GM19463 (cell line): ENCODE data around the gene SPDEF.

Experiments used
- ATAC-seq: cut with Tn5 transposase; IDR thresholded peaks from one replicate; pipeline ENCODE4 v1.9.1; 2021; ENCODE audit warnings: mild to moderate bottlenecking, moderate library complexity; ENCODE audit not compliant: unreplicated experiment

The SPDEF gene

DNA sequence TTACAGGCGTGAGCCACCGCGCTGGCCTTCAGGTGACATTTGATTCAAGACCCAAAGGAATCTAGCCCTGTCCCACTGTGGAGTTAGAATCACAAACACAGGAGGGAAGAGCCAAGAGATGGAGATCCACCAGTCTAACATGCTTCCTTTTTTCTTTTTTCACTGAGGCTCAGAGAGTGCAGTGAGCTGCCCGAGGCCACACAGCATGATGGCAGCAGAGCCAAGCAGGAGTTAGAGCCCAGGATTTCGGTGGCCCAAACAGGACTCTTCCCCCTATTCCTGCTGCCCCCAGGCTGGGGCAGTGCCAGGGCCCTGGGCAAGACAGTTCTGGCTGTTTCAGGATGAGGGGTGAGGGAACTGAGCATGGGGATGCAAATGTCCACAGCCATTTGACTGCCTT lies 8.1 kb upstream of the SPDEF start:
- ATAC-seq, result no peak

DNA sequence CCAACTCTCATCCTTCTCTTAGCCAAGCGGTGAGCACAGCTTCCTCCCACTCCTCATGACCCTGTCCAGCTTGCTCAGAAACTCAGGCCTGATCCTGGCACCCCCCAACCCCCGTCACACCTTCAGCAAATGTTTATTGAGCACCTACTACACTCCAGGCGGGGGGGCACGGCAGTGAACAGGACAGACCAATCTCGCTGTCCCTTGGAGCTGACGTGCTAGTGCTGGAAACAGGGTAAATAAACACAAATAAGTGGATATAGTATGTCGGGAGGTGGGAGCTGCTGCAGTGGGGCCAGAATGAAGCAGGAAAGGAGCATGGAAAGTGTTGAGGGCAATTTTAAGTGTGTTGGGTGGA lies 7.4 kb upstream of the SPDEF start:
- no peak for ATAC-seq

DNA sequence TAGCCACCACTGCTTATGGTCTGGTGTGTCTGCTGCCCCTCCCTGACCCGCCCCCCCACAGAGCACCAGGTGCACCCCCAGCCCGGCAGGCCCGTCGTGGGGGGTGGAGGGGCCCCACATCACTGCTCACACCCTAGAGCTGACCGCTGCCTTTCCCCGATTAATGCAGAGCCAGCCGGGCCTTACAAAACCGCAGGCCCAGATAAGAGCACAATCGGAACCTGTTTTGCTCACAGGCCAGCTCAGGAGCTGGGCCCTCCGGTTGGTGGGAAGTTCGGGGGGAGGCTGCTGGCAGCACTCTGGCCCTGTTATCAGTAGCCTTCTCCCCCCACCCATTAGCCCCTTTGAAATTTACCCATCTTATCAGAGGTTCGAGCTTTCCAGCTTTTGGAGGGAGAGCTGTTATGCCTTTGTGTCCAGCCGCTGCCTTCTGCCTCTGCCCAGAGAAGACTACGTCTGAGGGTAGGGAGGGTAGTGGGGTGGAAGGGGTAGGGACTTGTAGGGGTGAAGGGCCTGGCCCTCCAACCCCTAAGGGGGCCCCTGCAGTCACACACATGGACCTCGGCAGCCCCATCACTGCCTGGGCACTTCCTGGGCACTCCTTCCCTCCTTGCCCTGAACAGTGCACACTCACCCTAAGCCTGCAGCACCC lies 6.9 kb upstream of the SPDEF start:
- ATAC-seq, result no peak

DNA sequence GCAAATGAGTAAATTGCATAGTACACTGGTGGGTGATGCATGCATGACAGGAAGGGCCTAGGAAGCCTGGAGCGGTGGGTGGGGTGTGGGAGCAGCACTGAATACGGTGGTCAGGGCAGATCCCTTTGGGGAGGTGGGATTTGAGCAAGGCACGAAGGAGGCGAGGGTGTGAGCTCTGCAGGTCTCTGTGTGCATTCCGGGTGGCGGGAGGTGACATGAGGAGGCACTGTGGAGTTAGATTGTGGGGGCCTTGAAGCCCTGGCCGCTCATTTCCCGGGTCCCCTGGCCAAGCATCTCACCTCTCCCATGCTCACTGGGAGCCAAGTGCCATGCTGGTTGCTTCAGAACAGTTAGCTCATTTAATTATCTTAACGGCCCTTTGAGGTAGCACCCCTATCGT lies 6.2 kb upstream of the SPDEF start:
- no peak for ATAC-seq

DNA sequence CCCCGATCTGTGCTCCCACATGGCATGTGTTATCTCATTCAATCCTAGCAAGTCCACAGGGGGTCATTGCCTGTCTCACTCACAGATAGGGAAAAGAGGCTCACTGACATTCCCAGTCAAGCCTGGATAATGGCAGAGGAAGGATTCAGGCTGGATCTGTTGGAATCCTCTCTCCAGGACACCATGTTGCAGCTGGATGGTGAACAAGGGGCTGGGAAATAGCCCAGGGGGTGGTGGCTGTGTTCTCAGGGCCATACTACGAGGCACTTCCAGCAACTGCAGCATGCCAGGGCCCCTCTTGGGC lies 5.0 kb upstream of the SPDEF start:
- no peak for ATAC-seq

DNA sequence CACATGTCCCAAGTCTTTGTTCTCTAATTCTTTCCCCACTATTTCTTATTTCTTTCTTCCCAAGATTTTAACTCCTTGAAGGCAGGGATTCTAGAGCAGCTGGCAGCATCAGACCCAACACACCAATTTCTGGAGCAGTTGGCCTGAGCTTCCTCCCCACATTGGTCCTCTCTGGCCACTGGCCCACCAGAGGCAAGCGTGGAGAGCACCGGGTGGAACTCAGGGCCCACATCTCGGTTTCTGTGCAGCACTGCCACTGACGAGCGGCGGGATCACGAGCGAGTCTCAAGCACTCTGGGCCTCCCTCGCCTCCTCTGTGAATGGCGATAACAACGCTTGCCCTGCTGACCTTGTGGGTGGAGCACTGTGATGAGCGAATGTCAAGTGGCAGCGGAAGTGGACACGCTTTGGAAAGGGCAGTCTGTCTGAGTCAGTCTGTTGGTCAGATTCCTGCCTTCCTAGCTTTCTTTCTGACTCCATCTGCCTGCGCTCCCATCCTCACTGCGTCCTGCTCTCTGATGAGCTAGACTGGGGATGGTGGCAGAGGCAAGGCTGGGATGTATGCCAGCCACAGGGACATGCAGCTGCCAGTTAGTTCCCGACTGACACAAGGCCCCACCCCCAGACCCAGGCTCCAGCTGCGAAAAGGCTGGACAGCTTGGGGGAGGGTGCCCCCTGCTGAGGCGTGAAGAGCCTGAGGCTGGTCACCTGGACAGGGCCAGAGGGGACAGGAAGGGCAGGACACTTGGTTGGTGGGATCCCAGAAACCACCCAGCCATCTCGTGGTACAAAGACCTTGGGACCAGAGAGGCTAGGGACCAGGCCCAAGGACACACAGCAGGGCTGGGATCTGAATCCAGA lies 4.5 kb upstream of the SPDEF start:
- no peak for ATAC-seq

DNA sequence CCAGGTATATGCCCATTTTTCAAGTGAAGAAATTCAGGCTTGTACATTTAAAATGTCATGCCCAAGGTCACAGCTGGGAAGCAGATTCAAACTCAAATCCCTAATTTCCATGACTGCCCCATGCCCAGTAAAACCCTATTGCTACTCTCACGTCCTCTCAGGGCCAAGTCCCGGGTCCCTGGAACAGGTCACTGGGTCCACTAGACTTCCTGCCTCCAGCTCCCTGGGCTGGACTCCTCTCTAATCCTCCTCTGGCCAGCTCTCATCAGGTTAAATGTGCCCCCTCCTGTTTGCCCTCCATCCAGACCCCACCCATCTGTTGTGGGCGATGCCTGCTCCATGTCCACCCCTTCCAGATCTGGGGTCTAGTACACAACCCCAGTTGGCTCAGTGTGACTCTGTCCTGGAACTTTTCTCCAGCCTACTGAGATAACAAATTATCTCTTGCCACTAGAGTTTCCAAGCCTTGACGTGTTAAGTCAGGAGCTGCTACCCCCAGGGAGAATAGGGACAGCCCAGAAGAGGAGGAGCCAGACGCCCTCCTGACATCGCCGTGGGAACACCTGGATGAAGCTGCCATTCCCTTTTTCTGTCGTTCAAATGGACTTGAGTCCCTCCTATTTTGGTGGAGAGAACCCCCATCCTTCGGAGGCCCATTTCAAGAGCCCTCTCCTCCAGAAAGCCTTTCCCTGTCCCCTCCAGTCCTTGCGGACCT lies 3.7 kb upstream of the SPDEF start:
- no peak for ATAC-seq

DNA sequence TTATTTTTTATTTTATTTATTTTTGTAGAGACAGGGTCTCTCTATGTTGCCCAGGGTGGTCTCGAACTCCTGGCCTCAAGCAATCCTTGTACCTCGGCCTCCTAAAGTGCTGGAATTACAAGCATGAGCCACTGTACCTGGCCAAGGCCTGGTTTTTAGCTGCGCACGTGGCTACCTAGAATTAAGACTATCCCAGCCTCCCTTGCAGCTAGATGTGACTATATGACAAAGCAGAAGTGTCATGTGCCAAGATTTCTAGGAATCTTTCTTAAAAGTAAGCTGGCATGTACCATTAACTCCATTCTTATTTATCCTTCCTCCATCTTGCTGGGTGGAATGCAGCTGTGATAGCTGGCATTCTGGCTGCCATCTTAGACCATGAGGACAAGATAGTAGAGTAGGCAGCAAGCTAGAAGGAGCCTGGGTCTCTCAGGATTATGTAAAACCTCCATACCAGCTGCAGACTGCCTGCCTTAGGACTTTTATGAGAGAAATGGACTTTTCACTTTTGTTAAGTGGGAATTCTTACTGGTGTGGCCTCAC lies 2.1 kb upstream of the SPDEF start:
- no peak for ATAC-seq

DNA sequence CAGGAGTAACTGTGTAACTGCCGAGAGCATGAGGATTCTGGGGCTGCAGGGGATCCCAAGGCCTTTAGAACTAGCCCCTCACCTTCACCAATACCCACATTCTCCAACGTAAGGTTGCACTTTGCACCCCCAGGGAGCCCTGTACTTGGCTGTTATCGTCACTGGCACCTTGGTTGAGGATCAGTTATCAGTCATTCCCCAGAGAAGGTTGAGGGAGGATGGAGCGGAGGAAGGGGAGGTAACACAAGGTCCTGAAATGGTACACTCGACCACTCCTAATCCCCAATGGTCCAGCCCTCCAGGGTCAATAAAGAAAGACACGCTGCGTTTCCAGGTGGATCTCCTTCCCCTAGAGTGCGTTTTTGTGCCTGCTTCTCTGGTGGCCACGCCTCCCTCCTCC lies 1.1 kb upstream of the SPDEF start:
- no peak for ATAC-seq

DNA sequence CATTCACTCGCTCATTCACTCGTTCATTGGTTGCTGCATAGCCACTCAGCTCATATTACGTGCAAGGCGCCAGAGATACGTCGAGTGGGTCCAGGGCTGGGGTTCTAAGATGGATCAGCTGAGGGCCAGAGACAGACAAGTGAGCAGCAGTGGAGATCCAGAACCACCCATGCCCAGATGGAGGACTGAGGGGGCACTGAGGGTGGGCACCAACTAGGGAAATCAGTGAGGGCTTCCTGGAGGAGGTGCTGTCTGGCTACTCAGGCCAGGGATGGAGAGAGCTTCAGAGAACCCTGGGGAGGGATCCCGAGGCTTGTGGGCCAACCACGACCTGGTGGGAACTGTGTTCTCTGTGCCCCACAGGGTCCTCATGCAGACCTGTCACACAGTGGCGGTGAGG lies 364 bp upstream of the SPDEF start:
- ATAC-seq, result no peak

DNA sequence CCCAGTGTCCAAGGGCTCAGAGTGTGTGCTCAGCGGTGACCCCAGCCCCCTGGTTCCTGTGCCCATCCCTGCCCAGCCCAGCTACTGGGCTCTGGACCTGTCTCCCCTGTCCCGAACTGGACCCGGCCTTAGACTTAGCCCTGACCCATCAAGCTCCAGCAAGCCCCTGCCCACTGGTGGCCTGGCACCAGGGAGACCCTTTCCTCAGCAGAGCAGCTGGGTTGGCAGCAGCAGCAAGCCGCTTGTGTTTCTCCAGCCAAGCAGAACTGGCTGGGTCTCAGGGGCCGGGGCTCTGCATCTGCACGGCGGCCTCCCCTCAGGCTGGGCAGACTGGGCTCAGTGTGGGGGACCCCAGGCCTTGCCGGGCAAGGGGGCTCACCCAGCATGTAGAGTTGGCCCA lies 801 bp downstream of the SPDEF start:
- ATAC-seq, result no peak

DNA sequence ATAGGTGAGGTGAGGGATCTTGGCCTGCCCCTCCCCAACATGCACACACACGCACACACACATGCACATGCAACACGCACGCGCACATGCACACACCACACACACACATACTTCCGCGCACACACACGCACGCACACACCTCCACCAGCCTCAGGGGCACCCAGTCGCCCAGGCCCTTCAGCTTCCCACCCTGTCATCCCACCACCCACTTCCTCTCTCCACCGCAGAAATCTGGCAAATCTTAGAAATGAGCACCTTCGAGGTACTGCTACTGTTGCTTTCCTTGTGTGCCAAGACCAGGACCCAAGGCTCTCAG lies 1.2 kb downstream of the SPDEF start:
- no peak for ATAC-seq

DNA sequence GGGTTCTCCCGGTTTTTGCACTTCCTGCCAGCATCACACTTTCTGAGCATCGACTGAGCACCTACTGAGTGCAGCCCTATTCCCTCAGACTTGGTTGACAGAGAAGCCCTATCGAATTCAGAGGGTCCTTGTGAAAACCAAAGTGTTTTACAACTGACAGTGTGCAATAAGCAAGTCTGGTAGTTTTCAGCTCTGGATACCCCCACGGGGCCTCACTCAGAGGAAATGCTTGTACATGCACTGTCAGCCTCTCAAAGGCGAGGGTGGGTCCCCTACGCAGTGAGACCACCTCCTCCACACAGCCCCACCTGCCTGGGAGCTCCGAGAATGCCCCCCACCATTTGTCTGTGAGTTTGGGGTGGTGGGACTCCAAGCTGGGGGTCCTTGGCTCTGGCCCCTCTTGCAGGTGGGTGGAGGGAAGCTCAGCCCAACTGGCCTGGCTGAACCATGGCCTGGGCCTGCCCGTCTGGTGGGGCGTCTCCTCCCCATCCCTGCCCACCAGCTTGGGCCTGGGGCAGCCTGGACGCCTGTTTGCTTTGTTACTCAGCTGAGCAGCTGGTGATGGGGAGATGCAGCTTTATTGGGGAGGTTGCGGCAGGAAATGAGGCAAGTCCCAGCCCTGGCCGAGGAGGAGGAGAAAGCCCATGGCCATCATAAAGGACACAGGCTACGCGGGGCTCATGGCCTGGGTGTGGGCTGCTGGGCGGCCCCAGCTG lies 1.7 kb downstream of the SPDEF start:
- ATAC-seq, result no peak

DNA sequence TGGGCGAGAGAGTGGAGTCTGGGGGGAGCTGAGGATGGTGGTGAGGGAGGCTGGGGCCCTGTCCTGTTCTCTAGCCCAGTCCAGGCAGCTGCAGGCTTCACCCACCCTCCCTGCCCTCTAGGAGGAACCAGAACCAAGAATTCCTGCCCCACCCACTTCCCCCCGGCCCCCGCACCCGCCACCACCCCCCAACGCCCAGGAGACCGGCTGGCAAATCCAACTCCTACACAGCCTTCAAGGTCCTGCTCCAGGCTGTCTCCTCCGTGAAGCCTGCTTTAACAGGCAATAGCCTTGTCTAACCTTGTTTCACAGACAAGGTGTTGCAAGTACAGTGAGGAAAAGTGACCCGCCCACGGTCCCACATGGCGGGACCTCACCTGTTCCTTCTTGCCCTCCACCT lies 2.4 kb downstream of the SPDEF start:
- no peak for ATAC-seq

DNA sequence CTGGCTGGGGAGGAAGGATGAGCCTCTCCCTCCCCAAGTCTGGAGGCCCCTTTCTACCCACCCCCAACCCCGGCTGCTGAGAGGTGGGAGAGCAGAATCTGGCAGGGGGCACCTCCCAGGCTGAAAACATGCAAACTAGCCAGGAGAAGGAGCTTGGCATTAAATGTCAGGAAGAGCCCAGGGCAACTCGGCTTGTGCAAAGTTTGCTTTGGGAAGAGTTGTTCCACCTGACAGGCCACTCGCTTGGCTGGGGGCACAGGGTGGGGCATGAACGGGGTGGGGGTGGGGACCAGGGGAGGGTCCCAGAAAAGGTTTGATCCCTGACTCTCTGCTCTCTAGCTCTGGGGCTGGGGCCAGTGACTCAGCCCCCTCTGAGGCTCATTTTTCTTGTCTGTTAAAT lies 3.0 kb downstream of the SPDEF start:
- ATAC-seq, result no peak

DNA sequence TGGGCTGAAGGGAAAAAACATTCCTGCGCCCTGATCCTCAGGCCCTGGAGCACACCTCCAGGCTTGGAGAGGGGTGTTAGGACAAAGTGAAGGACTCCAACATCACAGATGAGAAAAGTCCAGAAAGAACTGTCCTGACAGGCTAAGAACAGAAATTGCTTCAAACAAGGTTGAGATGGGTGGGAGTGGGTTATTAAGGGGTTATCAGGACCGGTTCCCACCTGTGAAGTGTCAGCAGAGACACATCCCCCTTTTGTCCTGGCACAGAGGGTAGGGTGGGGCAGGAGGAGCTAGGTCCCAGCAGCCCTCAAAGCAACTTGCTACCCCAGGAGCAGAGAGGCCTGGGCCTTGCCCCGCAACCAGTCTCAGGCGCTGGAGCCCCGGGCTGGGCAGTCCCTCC lies 3.5 kb downstream of the SPDEF start:
- no peak for ATAC-seq

DNA sequence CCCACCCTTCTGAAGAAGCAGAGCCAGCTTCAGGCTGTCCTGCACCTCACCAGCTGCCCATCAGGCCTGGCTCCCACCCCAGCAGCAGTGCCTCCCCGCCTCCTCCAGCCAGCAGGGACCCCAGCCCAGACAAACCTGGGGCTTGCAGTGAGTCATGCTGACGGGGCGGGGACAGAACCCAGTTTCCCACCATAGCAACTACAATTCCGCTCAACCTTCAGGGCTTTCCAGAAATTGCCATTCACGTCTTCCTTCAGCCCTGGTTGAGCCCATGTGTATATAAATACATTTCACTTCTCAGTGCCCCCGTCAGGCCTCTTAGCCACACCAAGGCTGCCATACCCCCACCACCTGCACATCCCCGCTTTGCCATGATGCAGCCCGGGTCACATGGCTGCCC lies 4.4 kb downstream of the SPDEF start:
- no peak for ATAC-seq

DNA sequence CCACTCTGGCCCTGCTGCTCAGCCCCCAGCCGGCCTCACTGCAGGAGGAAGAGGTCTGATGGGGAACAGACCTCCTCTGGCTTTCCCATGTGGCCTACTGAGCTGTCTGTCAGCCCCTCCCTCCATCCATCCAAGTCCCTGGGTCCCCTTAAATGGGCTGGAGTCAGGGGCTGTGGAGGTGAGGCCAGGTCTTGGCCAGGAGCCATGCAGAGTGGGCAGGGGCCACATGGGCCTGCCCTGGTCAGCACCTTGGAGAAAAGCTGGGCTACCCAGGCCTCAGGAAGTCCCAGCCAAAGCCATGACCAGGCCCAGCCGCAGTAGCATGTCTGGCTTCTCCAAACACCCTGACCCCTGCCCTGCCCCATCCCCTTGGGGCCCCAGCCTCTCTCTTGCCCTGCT lies 6.3 kb downstream of the SPDEF start:
- no peak for ATAC-seq

DNA sequence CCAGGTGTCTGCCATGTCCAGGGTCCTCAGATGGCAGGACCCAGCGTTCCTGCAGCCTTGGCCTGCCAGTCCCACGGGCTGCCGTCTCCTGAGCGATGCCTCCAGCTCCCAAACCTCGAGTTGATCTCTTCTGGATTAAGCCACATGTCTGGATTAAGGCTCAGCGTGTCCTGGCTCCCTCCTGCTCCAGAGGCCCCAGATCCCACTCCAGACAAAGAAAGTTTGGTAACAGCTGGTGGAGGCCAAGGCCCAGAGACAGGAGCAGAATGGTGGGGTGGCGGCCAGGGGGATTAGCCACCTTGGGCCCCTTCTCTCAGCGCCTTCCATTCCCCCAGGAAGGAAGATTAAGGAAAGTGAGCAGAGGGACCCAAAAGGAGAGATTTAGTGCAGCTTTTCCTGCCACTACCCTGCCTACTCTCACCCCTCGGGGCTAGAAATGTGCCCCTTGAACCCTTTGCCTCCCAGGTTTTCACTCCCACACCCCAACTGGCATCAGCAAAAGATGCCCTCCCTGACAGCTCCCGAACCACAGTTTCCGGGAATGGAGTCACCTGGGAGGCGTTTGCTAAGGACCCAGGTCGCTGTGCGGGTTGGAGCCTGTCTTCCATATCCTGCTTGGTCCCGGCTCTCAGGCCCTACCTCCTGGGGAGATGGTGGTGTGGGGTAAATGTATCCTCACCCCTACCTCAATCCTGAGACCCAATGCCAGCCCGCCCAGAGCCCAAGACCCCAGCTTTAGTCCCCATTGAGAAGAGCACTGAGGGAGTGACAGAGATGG lies 6.9 kb downstream of the SPDEF start:
- ATAC-seq, result no peak

DNA sequence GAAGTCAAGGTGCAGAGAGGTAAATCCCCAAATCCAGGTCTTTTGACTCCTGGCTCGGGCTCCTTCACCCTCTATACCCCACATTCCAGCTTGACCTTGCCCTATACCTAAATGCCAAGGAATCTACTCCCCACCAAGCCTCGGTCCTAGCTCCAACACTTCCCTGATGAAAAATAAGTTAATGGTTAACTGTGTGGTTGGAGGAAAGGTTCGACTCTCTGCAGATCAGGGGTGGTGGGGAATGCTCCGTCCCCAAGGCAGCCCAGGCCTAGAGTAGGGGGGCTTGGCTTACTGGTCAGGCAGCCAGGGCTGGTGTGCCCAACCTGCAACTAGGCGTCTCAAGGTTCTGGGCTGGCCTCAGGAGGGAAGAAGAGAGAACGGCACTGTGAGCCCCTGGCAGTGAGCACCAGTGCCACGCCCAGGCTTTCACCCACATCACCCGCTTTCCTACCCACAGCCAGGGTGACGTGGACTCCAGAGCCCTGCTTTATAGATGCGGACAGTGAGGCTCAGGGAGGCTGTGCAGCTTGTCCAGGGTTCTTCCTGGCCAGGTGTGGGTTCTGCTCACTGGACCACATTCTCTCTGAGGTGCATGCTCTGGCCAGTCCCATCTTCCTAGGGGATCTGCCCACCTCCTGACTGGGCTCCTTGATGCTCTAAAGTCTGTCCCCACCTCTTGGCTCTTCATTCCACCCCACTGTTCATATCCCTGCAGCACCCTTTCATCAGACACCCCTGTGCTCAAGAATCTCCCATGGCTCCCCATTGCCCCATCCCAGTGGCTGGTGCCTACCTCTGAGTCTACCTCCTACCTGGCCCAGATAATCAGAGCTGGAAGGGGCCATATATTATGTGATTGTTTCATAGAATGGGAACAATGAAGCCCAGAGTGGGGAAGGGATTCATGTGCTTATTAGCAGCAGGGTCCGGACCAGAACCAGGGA lies 8.2 kb downstream of the SPDEF start:
- ATAC-seq, result no peak
